ENCODE measurements around the gene AFAP1.
A peak's percentile ranks its signal among the peaks of the same experiment; 100 is the strongest.

Gene AFAP1, protein sequence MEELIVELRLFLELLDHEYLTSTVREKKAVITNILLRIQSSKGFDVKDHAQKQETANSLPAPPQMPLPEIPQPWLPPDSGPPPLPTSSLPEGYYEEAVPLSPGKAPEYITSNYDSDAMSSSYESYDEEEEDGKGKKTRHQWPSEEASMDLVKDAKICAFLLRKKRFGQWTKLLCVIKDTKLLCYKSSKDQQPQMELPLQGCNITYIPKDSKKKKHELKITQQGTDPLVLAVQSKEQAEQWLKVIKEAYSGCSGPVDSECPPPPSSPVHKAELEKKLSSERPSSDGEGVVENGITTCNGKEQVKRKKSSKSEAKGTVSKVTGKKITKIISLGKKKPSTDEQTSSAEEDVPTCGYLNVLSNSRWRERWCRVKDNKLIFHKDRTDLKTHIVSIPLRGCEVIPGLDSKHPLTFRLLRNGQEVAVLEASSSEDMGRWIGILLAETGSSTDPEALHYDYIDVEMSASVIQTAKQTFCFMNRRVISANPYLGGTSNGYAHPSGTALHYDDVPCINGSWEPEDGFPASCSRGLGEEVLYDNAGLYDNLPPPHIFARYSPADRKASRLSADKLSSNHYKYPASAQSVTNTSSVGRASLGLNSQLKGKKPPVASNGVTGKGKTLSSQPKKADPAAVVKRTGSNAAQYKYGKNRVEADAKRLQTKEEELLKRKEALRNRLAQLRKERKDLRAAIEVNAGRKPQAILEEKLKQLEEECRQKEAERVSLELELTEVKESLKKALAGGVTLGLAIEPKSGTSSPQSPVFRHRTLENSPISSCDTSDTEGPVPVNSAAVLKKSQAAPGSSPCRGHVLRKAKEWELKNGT

GRCh38 chr4:7939377-7940108, at the start of gene AFAP1:
Gene AFAP1 (minus strand): TSS chr4:7939861. CDS start chr4:7872078, 67,783 bp downstream.
- DNase-seq (ENCODE audit: low spot score), result peak; percentile 85

- DNase-seq (ENCODE audit: low spot score), result no peak
These were observed 48.8 kb upstream of the AFAP1 start for GRCh38 chr4:7988437-7988836.

DNA sequence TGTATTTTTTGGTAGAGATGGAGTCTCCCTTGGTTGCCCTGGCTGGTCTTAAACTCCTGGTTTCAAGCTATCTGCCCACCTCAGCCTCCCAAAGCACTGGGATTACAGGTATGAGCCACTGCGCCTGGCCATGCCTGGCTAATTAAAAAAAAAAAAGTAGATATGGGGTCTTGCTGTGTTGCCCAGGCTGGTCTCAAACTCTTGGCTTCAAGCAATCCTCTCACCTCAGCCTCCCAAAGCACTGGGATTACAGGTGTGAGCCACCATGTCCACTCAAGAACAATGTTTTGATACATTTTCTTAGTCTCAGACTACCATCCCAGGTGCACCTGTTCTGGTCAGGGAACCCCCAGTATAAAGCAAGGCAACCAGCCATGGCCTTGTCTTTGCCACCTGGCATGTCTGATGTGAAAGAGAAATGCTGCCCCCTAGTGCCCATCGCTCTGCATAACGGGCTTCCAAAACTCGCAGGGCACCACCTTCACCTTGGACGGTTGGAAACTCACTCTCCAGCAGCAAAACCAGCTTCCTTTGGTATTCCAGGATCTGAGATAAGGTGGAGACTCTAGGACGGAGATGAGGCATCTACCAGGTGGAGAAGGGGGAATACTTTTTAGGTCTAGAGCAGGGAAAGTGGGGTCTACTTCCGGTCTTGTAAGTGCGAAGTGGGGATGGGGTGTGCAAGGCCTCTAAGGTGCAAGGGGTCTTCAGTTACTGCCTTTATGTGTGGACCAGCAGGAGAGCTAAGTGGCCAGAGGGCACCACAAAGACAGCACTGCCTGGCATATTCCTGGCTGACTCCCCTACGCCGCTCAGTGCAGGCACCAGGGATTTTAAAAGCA, 47.7 kb upstream of the AFAP1 start:
- DNase-seq (ENCODE audit: low spot score), result peak; percentile 80

- no peak for DNase-seq (ENCODE audit: low spot score)
These were observed 46.3 kb upstream of the AFAP1 start for GRCh38 chr4:7985891-7986441.

DNA sequence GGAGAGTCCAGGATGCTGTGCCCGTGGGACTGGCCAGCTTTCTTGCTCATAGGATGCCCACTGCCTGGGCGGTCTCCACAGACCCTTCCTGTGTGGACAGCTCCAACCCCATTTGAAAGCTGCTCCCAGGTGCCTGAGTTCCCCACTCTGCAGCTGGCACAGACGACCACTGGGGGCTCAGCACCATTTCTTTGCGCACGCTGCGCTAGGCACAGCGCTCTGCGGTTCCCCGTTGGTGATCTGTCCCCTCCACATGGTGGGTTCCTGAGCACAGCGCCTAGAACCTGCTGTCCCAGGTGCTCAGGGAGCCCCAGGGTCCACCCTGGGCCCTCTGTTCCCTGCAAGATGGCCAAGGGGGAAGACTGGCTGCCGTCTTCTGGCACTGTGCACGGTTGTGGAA, 45.4 kb upstream of the AFAP1 start:
- DNase-seq (ENCODE audit: low spot score), result no peak

GRCh38 chr4:7984286-7984925, 44.7 kb upstream of the AFAP1 start:
- no peak for DNase-seq (ENCODE audit: low spot score)

DNA sequence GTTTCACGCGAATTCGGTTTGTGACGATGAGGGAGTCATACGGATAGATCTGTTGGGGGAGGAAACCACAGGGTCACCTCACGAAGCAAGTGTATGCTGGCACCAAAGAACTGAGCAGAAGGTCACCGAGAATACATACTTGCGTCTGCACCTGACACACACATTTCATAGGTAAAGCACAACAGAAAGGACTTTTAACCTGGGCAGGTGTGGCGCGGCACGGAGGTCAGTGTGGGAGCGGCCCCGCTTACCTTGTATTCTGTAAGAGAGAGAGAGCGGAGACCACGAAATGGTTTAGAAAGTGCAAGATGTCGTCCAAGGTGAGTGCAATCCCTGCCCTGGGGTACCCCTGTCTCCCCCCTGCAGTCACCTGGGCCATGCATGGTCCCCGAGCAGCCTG, 43.6 kb upstream of the AFAP1 start:
- DNase-seq (ENCODE audit: low spot score), result no peak

GRCh38 chr4:7981738-7982394, 42.2 kb upstream of the AFAP1 start:
- no peak for DNase-seq (ENCODE audit: low spot score)

- DNase-seq (ENCODE audit: low spot score), result no peak
These were observed 40.4 kb upstream of the AFAP1 start for GRCh38 chr4:7980036-7980435.

DNA sequence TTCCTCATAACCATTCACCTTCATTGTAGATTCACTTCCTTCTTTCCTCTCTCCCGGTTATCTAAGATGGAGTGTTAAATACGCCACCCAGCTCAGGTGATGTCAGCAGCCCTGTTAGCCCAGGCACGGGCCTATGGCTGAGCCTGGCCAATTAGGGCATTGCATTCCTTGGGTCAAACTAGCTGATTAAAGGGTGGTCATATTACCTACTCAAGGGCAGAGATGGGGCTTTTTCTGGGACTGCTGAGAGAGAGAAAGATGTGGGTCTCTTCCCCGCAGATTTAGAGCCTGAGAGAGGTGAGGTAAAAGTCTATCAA, 39.9 kb upstream of the AFAP1 start:
- DNase-seq (ENCODE audit: low spot score), result no peak

GRCh38 chr4:7978907-7979651, 39.4 kb upstream of the AFAP1 start:
- no peak for DNase-seq (ENCODE audit: low spot score)

- DNase-seq (ENCODE audit: low spot score), result no peak
These were observed 38.8 kb upstream of the AFAP1 start for GRCh38 chr4:7978489-7978888.

DNA sequence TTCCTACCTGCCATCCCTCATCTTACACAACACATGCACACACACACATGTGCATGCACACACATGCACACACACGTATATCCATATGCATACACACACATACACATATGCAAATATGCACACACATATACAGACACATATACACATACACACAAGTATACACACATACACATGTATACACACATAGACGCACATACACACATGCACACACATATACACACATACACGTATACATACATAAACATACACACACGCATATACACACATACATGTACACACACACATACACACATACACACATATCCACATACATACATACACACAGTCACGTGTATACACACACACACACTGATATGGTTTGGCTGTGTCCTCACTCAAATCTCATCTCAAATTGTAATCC, 37.0 kb upstream of the AFAP1 start:
- DNase-seq (ENCODE audit: low spot score), result no peak

DNA sequence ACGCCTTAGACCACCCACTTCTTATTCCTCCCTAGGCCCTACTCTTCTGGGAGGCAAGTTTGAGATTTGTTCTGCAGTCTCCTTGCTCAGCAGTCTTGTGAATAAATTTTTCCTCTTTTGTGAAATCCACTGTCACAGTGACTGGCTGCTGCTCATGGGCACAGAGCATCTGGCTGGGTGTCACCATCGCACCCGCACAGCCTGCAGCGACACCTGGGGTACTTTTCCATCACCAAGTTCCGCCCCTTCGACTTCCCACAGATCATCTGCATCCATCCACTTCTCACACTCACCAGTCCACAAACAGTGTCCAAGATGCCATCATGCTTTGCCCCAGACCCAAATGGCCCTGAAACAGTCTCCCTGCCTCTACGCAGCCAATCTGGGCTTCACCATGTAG, 36.4 kb upstream of the AFAP1 start:
- DNase-seq (ENCODE audit: low spot score), result no peak

GRCh38 chr4:7974425-7974824, 34.8 kb upstream of the AFAP1 start:
- DNase-seq (ENCODE audit: low spot score), result no peak

DNA sequence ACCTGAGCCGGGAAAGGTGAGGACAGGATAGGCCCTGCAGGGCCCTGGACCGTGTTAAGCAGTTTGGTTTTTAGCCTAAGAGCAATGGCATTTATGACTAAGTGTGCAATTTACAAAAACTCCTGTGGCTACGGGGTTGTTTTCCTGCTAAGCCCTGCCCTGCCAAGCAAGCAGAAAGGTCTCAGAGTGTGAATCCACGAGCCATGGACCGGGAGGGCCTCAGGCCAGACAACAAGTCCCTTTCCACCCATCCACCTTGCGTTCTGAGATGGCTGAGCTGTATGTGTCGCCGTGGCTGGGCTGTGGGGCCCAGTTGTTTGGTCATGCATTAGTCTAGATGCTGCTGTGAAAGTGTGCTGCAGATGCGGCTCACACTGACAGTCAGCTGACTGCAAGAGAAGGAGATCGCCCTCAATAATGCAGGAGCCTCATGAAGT, 33.9 kb upstream of the AFAP1 start:
- no peak for DNase-seq (ENCODE audit: low spot score)

DNA sequence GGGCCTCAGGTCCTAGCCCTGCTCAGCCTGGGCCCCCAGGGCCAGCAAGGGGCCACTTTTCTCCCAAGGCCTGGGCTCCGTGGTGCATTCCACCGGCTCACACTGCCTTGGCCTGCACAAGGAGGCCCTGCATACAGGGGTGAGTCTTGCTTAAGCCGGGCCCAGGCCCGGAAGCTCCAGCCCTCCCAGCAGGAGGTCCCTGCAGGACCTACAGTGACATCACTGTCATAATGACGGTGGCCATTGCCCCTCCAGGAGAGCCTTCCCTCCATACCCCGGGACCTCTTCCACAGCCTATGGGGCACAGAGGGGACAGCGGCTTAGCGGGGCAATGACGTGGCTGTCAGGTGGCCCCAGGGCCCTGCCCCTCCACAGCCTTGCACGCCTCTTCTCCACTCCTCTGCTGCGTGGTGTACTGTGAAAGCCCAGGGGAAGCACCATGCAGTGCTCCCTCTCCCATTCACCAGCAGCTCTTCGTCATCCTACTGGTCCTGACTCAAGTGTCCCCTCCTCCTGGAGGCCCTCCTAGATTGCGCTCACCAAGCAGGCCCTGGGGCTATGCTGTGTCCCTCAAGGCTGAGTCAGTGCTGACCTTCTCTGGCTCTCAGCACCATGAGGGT, 32.3 kb upstream of the AFAP1 start:
- no peak for DNase-seq (ENCODE audit: low spot score)

- no peak for DNase-seq (ENCODE audit: low spot score)
These were observed 31.5 kb upstream of the AFAP1 start for GRCh38 chr4:7971159-7971631.

DNA sequence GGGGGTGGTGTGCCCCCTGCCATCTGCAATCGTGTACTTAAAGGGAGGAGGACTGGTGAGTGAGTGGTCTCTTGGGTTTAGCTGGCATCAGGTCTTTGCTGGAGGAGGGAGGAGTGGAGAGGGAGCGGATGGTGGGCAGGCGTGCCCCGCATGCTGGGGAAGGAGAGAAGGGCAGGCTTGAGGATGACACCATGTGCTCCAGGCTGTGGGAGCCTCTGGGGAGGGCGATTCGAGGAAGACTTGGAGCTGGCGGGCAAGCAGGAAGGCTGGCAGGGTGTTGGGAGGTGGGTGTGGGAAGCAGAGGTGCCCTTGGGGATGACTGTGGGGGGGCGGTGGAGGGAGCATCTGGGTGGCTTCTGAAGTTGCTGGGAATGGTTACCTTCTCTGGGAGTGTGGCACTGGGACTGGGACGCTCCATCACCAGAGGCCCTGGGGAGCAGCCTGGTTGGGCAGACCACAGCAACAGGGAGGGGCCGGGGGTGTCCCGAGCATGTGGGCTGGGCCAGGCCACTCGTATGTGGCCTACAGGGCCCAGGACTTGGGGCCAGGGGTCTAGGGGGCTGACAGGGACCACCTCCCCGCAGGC, 30.8 kb upstream of the AFAP1 start:
- DNase-seq (ENCODE audit: low spot score), result no peak
